Occipital lobe (tissue), 2 donors: ENCODE data around the gene NEB. TPM values are rescaled to one million over a fixed set of nuclear protein-coding genes. Genes with fewer than 3 reads are reported as not detected.
"Not testable (repeated sequence)": the region's sequence is repeated elsewhere in the genome, so short reads cannot be mapped to it uniquely, and the experiment has no call there.

Source experiments
- DNase-seq: peaks from one replicate; lab custom pipeline; 2025; lab: John Stamatoyannopoulos, UW
- total RNA-seq: library from RNA; depleted of rRNA; stranded (reverse); fragments of >200 nt; gene quantifications from one replicate; pipeline ENCODE4 v1.2.3, GENCODE V29; 2014

NEB gene
- total RNA-seq, 1 donor from 2014 or later: 3.0 TPM

DNA sequence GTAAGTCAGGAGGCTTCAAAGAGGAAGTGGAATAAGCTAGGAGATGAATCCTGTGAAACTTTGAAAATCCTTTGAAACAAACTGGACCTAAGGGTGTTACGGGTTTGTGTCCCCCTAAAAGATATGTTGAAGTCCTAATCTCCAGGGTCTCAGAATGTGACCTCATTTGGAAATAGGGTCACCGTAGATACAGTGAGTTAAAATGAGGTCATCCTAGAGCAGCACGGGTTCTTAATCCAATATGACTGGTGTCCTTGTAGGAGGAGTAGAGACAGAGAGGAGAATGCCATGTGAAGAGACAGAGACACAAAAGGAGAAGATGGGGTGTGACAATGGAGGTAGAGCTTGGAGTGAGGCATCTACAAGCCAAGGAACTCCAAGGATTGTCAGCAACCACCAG lies 26.9 kb upstream of the NEB start:
- no peak for DNase-seq

- no peak for DNase-seq
These were observed 25.9 kb upstream of the NEB start for GRCh38 chr2:151760139-151760650.

- DNase-seq: no peak
These were observed 24.5 kb upstream of the NEB start for GRCh38 chr2:151758744-151759143.

GRCh38 chr2:151757861-151758260 lies 23.6 kb upstream of the NEB start:
- no peak for DNase-seq

GRCh38 chr2:151756820-151757219 lies 22.5 kb upstream of the NEB start:
- no peak for DNase-seq

DNA sequence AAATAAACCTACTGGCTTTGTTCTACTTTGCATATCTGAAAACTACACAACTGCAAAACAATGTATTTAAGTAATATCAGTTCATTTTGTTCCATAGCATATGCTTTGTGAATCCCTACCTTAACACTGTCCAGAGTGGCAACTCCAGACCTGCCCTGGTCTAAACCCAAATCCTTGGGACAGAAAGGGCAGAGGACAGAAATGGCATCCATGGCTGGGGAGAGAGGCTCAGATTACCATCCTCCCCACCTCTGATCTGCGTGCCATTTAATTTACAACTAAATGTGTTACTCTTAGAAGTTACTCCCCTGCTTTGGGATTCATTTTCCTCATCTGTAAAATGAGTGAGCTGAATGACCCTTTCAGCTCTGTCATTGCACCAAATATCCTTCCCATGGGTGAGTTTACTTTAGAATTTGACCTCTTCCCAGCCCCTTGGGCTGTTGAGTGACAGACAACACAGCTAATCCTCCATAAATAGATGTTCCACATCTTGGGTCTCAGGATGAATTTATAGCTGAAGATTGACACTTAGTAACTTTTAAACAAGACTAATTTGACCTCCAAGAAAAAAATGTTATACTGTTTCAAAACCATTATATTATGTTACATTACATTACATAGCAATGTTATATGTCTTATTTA lies 20.1 kb upstream of the NEB start:
- DNase-seq: no peak

GRCh38 chr2:151753540-151753939 lies 19.3 kb upstream of the NEB start:
- DNase-seq: no peak

DNA sequence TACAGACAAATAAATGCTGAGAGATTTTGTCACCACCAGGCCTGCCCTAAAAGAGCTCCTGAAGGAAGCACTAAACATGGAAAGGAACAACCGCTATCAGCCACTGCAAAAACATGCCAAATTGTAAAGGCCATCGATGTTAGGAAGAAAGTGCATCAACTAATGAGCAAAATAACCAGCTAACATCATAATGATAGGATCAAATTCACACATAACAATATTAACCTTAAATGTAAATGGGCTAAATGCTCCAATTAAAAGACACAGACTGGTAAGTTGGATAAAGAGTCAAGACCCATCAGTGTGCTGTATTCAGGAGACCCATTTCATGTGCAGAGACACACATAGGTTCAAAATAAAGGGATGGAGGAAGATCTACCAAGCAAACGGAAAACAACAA lies 11.0 kb upstream of the NEB start:
- not testable (repeated sequence) for DNase-seq

- DNase-seq: no peak
These were observed 3.9 kb downstream of the NEB start for GRCh38 chr2:151730262-151730975.

GRCh38 chr2:151729837-151730236 lies 4.4 kb downstream of the NEB start:
- DNase-seq: no peak

DNA sequence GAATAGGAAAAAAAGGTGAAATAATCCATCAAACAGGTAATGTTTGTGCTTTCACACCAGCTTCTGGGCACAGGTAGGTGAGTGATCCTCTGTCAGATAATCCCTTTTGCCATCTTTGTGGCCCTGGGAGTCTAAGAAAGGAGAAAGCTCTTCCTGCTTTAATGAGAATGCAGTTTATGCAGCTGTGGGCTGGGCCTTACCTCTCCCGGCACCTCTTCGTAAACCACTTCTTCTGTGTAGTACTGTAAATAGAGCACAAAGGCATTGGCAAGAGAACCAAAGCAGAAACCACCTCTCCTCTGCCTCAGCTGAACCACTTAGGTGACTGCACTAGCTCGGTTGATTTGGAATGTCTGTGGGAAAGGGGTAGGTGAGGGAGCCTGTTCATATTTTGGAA lies 4.9 kb downstream of the NEB start:
- no peak for DNase-seq

- DNase-seq: no peak
These were observed 5.4 kb downstream of the NEB start for GRCh38 chr2:151728804-151729414.

- no peak for DNase-seq
These were observed 6.4 kb downstream of the NEB start for GRCh38 chr2:151727593-151728552.

- no peak for DNase-seq
These were observed 13.1 kb downstream of the NEB start for GRCh38 chr2:151721161-151721560.

DNA sequence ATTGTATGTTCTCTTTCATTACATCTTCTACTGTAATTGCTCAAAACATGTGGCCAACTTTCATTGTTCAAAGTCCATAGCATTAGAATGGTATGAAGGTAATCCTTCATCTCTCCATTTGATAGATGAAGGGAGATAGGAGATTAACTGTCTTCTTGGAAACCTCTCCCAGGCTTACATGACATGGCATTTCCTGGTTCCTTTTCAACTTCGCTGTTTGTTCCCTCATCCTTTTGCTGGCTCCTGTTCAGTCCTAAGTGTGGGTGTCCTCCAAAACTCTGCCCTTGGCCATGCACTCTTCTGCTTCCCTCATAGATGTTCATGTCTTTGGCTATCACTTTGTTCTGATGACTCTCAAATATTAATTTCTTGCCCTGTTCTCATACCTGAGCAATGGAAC lies 13.8 kb downstream of the NEB start:
- DNase-seq: no peak

DNA sequence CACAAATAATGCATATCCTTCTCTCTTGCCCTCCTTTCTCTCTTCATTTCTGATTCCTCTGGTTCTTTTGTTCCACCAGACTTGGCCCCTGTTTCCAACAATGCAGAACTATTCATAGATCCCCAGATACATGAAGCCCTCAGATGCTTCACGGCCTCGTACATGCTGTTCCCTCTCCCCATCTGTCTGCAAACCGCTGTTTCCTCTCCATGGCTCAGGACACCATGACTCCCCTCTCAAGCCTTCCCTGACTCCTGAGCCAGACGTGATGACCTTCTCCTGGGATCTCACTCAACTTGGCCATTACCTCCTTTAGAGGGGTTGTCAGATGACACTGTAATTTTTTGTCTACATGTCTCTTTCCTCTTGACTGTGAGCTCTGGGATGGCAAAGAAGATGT lies 15.5 kb downstream of the NEB start:
- DNase-seq: no peak

DNA sequence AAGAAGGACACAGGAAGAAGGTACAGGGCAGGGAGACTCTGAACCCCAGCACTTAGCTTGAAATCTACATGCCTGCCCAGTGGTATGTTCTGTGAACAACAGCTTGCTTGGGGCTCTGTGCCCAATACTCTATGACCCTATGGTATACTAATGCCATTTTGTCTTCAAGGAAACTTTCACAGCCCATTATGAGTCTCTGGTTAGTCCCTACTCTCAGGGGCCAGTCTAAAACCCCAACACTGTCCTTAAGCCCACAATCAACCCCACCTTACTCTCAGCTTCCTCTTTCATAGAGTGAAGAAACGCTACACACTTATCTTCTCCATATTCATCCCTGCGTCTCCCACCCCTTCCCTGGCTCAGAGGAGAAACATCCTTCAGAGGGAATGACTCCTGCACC lies 16.0 kb downstream of the NEB start:
- DNase-seq: no peak

DNA sequence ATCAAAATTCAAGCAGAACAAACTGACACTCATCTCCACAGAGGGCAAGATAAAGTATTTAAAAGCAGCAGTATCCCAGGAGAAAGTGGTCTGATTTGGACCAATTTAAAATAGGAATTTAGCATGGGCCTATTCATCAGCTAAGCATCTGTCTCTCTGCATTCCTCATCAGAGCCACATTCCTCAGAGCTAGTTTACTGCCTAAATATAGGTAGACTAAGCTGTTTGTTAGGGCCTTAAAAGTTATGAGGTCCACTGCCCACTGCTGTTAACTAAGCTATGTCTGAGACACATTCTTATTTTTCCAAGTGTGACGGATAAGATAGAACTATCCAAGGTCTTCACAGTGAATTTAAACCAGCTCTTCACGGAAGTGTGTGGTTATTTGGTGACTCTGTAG lies 17.6 kb downstream of the NEB start:
- DNase-seq: no peak

GRCh38 chr2:151713291-151713903 lies 20.9 kb downstream of the NEB start:
- no peak for DNase-seq

DNA sequence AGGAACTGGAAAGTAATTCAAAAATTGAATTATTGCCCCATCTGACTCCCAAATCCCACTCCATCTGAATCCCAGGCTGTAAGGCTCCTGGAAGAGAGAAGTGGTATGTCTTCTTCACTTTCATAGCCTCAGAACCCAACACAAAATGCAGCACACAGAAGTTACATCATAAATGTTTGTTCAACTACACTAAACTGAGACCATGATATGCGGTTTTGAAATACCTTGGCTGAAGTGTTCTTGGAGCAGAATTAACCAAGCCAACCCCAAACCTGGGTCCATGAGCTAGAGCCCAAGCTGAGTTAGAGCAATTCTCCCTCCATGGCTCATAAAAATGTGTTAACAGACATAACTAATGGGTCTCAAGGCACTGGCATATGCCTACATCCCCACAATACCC lies 23.3 kb downstream of the NEB start:
- no peak for DNase-seq

- no peak for DNase-seq
These were observed 25.5 kb downstream of the NEB start for GRCh38 chr2:151708788-151709187.
